H1 (cell line): ENCODE data around the gene HOXB8. TPM values are rescaled to one million over a fixed set of nuclear protein-coding genes. Genes with fewer than 3 reads are reported as not detected.
A peak's percentile ranks its signal among the peaks of the same experiment; 100 is the strongest.

ENCODE experiments used
- CTCF ChIA-PET: fragments of 300-600 bp; sonication (Branson Sonifier 250); formaldehyde crosslinking; loops from one replicate; lab custom pipeline; 2021; ENCODE audit not compliant: partially characterized antibody; lab: Charles Lee
- POLR2A ChIA-PET: fragments of 300-600 bp; sonication (Branson Sonifier 250); formaldehyde crosslinking; loops from one replicate; lab custom pipeline; 2021; ENCODE audit warnings: inconsistent platforms; ENCODE audit not compliant: partially characterized antibody; lab: Charles Lee
- DNase-seq, 2 experiments: peaks; one replicate each; pipeline versions ENCODE4 v3.0.0 to v3.0.0-alpha.2; 2010 to 2022; ENCODE audit warnings: low spot score in 2 of 2, low read depth in 1 of 2, mixed read lengths in 1 of 2
- FAIRE-seq: peaks from 2 replicates; lab custom pipeline; 2011; peaks lifted over from hg19 to GRCh38; lab: Jason Lieb, UNC
- H2AFZ ChIP-seq: 2 replicates; pipeline ENCODE4 v1.8.1; 2012; ENCODE audit warnings: low read length, inconsistent platforms
- H2AK5ac ChIP-seq: 2 replicates; pipeline ENCODE4 v1.6.1; 2013; ENCODE audit warnings: low read depth, low read length
- H2BK120ac ChIP-seq: replicated peaks from 2 replicates; pipeline ENCODE3; 2013; ENCODE audit warnings: low read depth, low read length, inconsistent platforms
- H2BK12ac ChIP-seq: 2 replicates; pipeline ENCODE4 v1.6.1; 2013; ENCODE audit warnings: low read depth, low read length
- H2BK15ac ChIP-seq: 2 replicates; pipeline ENCODE4 v1.6.1; 2013; ENCODE audit warnings: low read length
- H2BK20ac ChIP-seq: 2 replicates; pipeline ENCODE4 v1.6.1; 2013; ENCODE audit warnings: low read length
- H2BK5ac ChIP-seq: 2 replicates; pipeline ENCODE4 v1.6.1; 2013; ENCODE audit warnings: low read depth, low read length
- H3K14ac ChIP-seq: 2 replicates; pipeline ENCODE4 v1.6.1; 2013; ENCODE audit warnings: inconsistent platforms; ENCODE audit not compliant: insufficient read length
- H3K18ac ChIP-seq: 2 replicates; pipeline ENCODE4 v1.6.1; 2013; ENCODE audit warnings: low read length; ENCODE audit errors: extremely low read depth
- H3K23ac ChIP-seq: 2 replicates; pipeline ENCODE4 v1.6.1; 2013; ENCODE audit warnings: inconsistent platforms; ENCODE audit not compliant: insufficient read length
- H3K23me2 ChIP-seq: 2 replicates; pipeline ENCODE4 v1.6.1; 2013; ENCODE audit warnings: low read depth, low read length
- H3K27ac ChIP-seq: 2 replicates; pipeline ENCODE4 v1.6.1; 2011; ENCODE audit warnings: low read depth, low read length, inconsistent platforms
- H3K27me3 ChIP-seq, 4 experiments: replicated peaks in 1 of 4; 1 replicate in 1 of 4; 2 replicates in 3 of 4; pipeline versions ENCODE4 v1.6.1 to v1.8.1; 2011 to 2013; ENCODE audit warnings: low read length in 3 of 4, mild to moderate bottlenecking in 3 of 4, inconsistent platforms in 2 of 4, mixed read lengths in 2 of 4, moderate library complexity in 1 of 4; ENCODE audit not compliant: control insufficient read depth in 3 of 4, insufficient read depth in 3 of 4; ENCODE audit errors: extremely low read depth in 1 of 4
- H3K36me3 ChIP-seq, 4 experiments: 2 replicates each; pipeline versions ENCODE4 v1.6.1 to v1.8.1; 2011 to 2013; ENCODE audit warnings: mild to moderate bottlenecking in 4 of 4, low read length in 3 of 4, moderate library complexity in 2 of 4, control low read depth in 1 of 4, inconsistent platforms in 1 of 4; ENCODE audit not compliant: insufficient read depth in 4 of 4, control insufficient read depth in 2 of 4
- H3K4ac ChIP-seq: replicated peaks from 2 replicates; pipeline ENCODE3; 2013; ENCODE audit warnings: low read length, low read depth, mixed read lengths, inconsistent platforms; ENCODE audit not compliant: insufficient read length
- H3K4me1 ChIP-seq, 4 experiments: replicated peaks in 1 of 4; 1 replicate in 1 of 4; 2 replicates in 3 of 4; pipeline versions ENCODE4 v1.6.1 to v1.8.1; 2011 to 2013; ENCODE audit warnings: low read length in 3 of 4, inconsistent platforms in 2 of 4, mixed read lengths in 1 of 4; ENCODE audit not compliant: insufficient read depth in 4 of 4, control insufficient read depth in 3 of 4
- H3K4me2 ChIP-seq, 2 experiments: 2 replicates each; pipeline versions ENCODE4 v1.6.1 to v1.8.1; 2011 to 2013; ENCODE audit warnings: low read depth in 2 of 2, low read length in 2 of 2, control low read depth in 1 of 2, inconsistent platforms in 1 of 2, mild to moderate bottlenecking in 1 of 2; ENCODE audit not compliant: insufficient read depth in 1 of 2
- H3K4me3 ChIP-seq, 4 experiments: fragments of 200-600, 300-600 bp in 1 of 4; sonication (generic), shearing (Covaris generic), sonication (Bioruptor Twin) in 1 of 4; 2 replicates each; pipeline versions ENCODE4 v1.5.1 to v1.8.1; 2011 to 2016; ENCODE audit warnings: low read length in 4 of 4, low read depth in 3 of 4, control low read depth in 2 of 4, inconsistent platforms in 2 of 4, mild to moderate bottlenecking in 2 of 4, mixed read lengths in 1 of 4, moderate library complexity in 1 of 4; ENCODE audit not compliant: insufficient read depth in 2 of 4; ENCODE audit errors: extremely low read depth in 1 of 4
- H3K56ac ChIP-seq: replicated peaks from 2 replicates; pipeline ENCODE3; 2013; ENCODE audit warnings: low read depth, mild to moderate bottlenecking, mixed read lengths, low read length, inconsistent platforms; ENCODE audit not compliant: insufficient read length
- H3K79me1 ChIP-seq: 2 replicates; pipeline ENCODE4 v1.6.1; 2013; ENCODE audit warnings: low read depth, low read length, control low read depth
- H3K79me2 ChIP-seq, 2 experiments: 2 replicates each; pipeline versions ENCODE4 v1.6.1 to v1.8.1; 2012 to 2013; ENCODE audit warnings: low read length in 2 of 2, mild to moderate bottlenecking in 2 of 2, inconsistent platforms in 1 of 2; ENCODE audit not compliant: insufficient read depth in 2 of 2, control insufficient read depth in 1 of 2
- H3K9ac ChIP-seq, 4 experiments: replicated peaks in 1 of 4; 1 replicate in 1 of 4; 2 replicates in 3 of 4; pipeline versions ENCODE4 v1.6.1 to v1.8.1; 2011 to 2013; ENCODE audit warnings: low read depth in 3 of 4, low read length in 3 of 4, control low read depth in 2 of 4, mild to moderate bottlenecking in 2 of 4, moderate library complexity in 2 of 4, inconsistent platforms in 1 of 4; ENCODE audit errors: extremely low read depth in 1 of 4
- H3K9me3 ChIP-seq, 2 experiments: 2 replicates each; pipeline versions ENCODE4 v1.6.1 to v1.8.1; 2012 to 2013; ENCODE audit warnings: mild to moderate bottlenecking in 2 of 2, moderate library complexity in 2 of 2, control low read depth in 1 of 2, inconsistent platforms in 1 of 2, low read depth in 1 of 2, low read length in 1 of 2, mixed read lengths in 1 of 2; ENCODE audit not compliant: insufficient read depth in 2 of 2
- H4K20me1 ChIP-seq, 2 experiments: replicated peaks in 1 of 2; 2 replicates each; pipeline versions ENCODE3 to v1.8.1; 2011 to 2013; ENCODE audit warnings: inconsistent platforms in 2 of 2, low read length in 2 of 2, mild to moderate bottlenecking in 1 of 2; ENCODE audit not compliant: insufficient read depth in 2 of 2, control insufficient read depth in 1 of 2
- H4K5ac ChIP-seq: 2 replicates; pipeline ENCODE4 v1.6.1; 2013; ENCODE audit warnings: low read length, low read depth, mixed read lengths, inconsistent platforms; ENCODE audit not compliant: insufficient read length
- H4K8ac ChIP-seq: 2 replicates; pipeline ENCODE4 v1.8.0; 2013; ENCODE audit warnings: mild to moderate bottlenecking, moderate library complexity, low read length, inconsistent platforms; ENCODE audit not compliant: insufficient read depth; ENCODE audit errors: extremely low read depth
- H4K91ac ChIP-seq: replicated peaks from 2 replicates; pipeline ENCODE3; 2013; ENCODE audit warnings: low read length, mixed read lengths, inconsistent platforms; ENCODE audit not compliant: insufficient read length
- CBX8 ChIP-seq: fragments of 300-800, 300-1000 bp; sonication (generic); IDR thresholded peaks from 2 replicates; pipeline ENCODE4 v1.7.1; 2016; ENCODE audit warnings: low read depth, low read length, borderline replicate concordance
- CTBP2 ChIP-seq: IDR thresholded peaks from 2 replicates; pipeline ENCODE4 v1.7.0; 2011; ENCODE audit warnings: borderline replicate concordance, mild to moderate bottlenecking, moderate library complexity, mixed read lengths, low read length; ENCODE audit not compliant: insufficient read depth, insufficient read length
- EZH2 ChIP-seq: fragments of 200-600 bp; sonication (generic); IDR thresholded peaks from 2 replicates; pipeline ENCODE4 v1.7.1; 2012; ENCODE audit warnings: low read depth, mild to moderate bottlenecking, moderate library complexity, low read length, inconsistent platforms; ENCODE audit not compliant: severe bottlenecking
- SUZ12 ChIP-seq: fragments of 200-600 bp; sonication (generic); IDR thresholded peaks from 2 replicates; pipeline ENCODE4 v1.6.1; 2012; ENCODE audit warnings: mild to moderate bottlenecking, inconsistent platforms, low read length, moderate library complexity, mixed read lengths
- YY1 ChIP-seq: IDR thresholded peaks from 2 replicates; pipeline ENCODE4 v1.6.1; 2011; ENCODE audit warnings: low read depth, mild to moderate bottlenecking, low read length
- WGBS, 2 experiments: shearing (Covaris generic) in 1 of 2; methylation state at CpG; one replicate each; pipeline versions ENCODE4 v1.1.6 to v1.1.7; 2013 to 2015; ENCODE audit warnings: low lambda C conversion rate in 2 of 2, mixed read lengths in 2 of 2, inconsistent platforms in 1 of 2, low coverage in 1 of 2, missing lambda C conversion rate in 1 of 2; ENCODE audit not compliant: insufficient replicate concordance in 2 of 2, insufficient coverage in 1 of 2, insufficient read length in 1 of 2; ENCODE audit errors: extremely low coverage in 1 of 2, missing lambda C conversion rate in 1 of 2; 5-methylcytosine and 5-hydroxymethylcytosine counted together
- polyA plus RNA-seq, 7 experiments: library from polyadenylated mRNA; depleted of rRNA in 3 of 7; stranded (reverse) in 5 of 7; unstranded in 2 of 7; fragments of >200 nt in 5 of 7; fragments of 200-250 nt in 2 of 7; gene quantifications; 1 replicate in 5 of 7; 2 replicates in 1 of 7; 4 replicates in 1 of 7; pipeline versions ENCODE4 v1.2.1 to v1.2.3, GENCODE V29; 2011 to 2013; ENCODE audit warnings: missing spikeins in 2 of 7, mixed read lengths in 2 of 7
- total RNA-seq: library from RNA; stranded (reverse); fragmentation: NEBNext Ultra II Directional; extraction: Animal tissue kit (Norgen Biotek cat#: 25700); gene quantifications from 2 replicates; pipeline ENCODE4 v1.2.1, GENCODE V29; 2021

The HOXB8 gene
- total and polyA plus RNA-seq, 2 of the 8 experiments (the other 6 are each of a cell fraction or from before 2014, with no cell fraction given), result not detected

- peak overlapping the region; percentile 60; the same call in 1 of the 2 replicates for H2BK12ac ChIP-seq
- no peak overlapping the region for H2BK20ac ChIP-seq
- TF ChIP-seq EZH2, result peak; percentile 88
- TF ChIP-seq SUZ12, result peak; percentile 83
- TF ChIP-seq CBX8, result 0 out of 2 replicates have a peak, but pooled peaks have one; percentile 16
- TF ChIP-seq CTBP2, result peak; percentile 8
- no peak for TF ChIP-seq YY1
- no peak overlapping the region for H4K8ac ChIP-seq
- no peak overlapping the region for H2BK15ac ChIP-seq
- H3K9me3 ChIP-seq, result no peaks in the 10 kb centered on the region
- H2AFZ ChIP-seq, result no peak overlapping the region
- POLR2A ChIA-PET, result interaction anchor here (0.6 kb wide), 1 partner anchor 170 kb away, joined by 5 read pairs; no protein-coding TSS in a partner anchor
- peaks cover 6 to 30% of the 10 kb centered on the region in 2 experiments for H4K20me1 ChIP-seq
- no peak overlapping the region for H3K4ac ChIP-seq
- H3K9ac ChIP-seq, result no peak overlapping the region
- CTCF ChIA-PET, result interaction anchor here (0.6 to 2.5 kb wide), 13 partner anchors 10 to 236 kb away, joined by 3 to 10 read pairs (median 3); no protein-coding TSS in a partner anchor
- H3K23me2 ChIP-seq, result peaks cover 3% of the 10 kb centered on the region; the same call in 1 of the 2 replicates
- no peak overlapping the region for H3K14ac ChIP-seq
- peaks cover 0 to 14% (median 9%) of the 10 kb centered on the region in 4 experiments; a peak in 5 of 7 replicates for H3K4me1 ChIP-seq
- H2BK120ac ChIP-seq, result no peak overlapping the region
- 23% methylated on average over 23 of the region's 23 CpGs; no CpG with 5 or more reads in 1 of the 2 experiments for WGBS, 2 experiments
- H3K23ac ChIP-seq, result no peak overlapping the region
- H3K18ac ChIP-seq, result no peak overlapping the region
- H4K91ac ChIP-seq, result no peak overlapping the region
- H3K27ac ChIP-seq, result no peak overlapping the region
- H3K79me2 ChIP-seq, result no peaks in the 10 kb centered on the region
- FAIRE-seq (no peak), DNase-seq (no peak)
- H2BK5ac ChIP-seq, result no peak overlapping the region
- no peaks in the 10 kb centered on the region for H3K79me1 ChIP-seq
- no peak overlapping the region; a peak in 1 of 4 replicates for H3K4me2 ChIP-seq
- no peak overlapping the region for H3K56ac ChIP-seq
- H2AK5ac ChIP-seq, result no peak overlapping the region
- peaks cover 0 to 10% (median 0%) of the 10 kb centered on the region in 4 experiments; a peak in 1 of 8 replicates for H3K36me3 ChIP-seq
- no peak overlapping the region for H3K4me3 ChIP-seq
- no peak overlapping the region for H4K5ac ChIP-seq
- H3K27me3 ChIP-seq, result peaks cover 98 to 100% (median 100%) of the 10 kb centered on the region in 4 experiments
These were observed 28.0 kb upstream of the HOXB8 start for GRCh38 chr17:48642843-48643696.
